GM12892 (cell line): ENCODE measurements around the gene LRRC27.

Experiments
- POLR2A ChIP-seq: IDR thresholded peaks from 2 replicates; pipeline ENCODE4 v1.6.1; 2011; ENCODE audit warnings: low read depth, low read length, control low read depth
- POLR2AphosphoS5 ChIP-seq: IDR thresholded peaks from 2 replicates; pipeline ENCODE4 v1.6.1; 2011; ENCODE audit warnings: low read depth, low read length, control low read depth

- no peak for TF ChIP-seq POLR2A
- TF ChIP-seq POLR2AphosphoS5: no peak
These were observed 19.6 kb downstream of the LRRC27 start for GRCh38 chr10:132351611-132352010.
